Endothelial cell of umbilical vein (primary cell): ENCODE measurements around the gene GABRA4. TPM values are rescaled to one million over a fixed set of nuclear protein-coding genes. Genes with fewer than 3 reads are reported as not detected.

Source experiments
- BruUV-seq: library from RNA; stranded (reverse); fragments of 400-500 nt; replicated peaks from 2 replicates; lab custom pipeline; 2021; lab: Mats Ljungman, UMichigan
- CTCF ChIA-PET: fragments of 300-600, 350-600 bp; sonication (Branson Sonifier 250); formaldehyde crosslinking; loops from one replicate; lab custom pipeline; 2021; ENCODE audit warnings: antibody characterized with exemption, inconsistent platforms; lab: Charles Lee
- POLR2A ChIA-PET: fragments of 300-600, 350-600 bp; sonication (Branson Sonifier 250); formaldehyde crosslinking; loops from one replicate; lab custom pipeline; 2021; ENCODE audit warnings: antibody characterized with exemption, inconsistent platforms; lab: Charles Lee
- DNase-seq: peaks from one replicate; pipeline ENCODE4 v3.0.0-alpha.2; 2011; ENCODE audit warnings: low read depth, low spot score
- FAIRE-seq: peaks from 2 replicates; lab custom pipeline; 2011; peaks lifted over from hg19 to GRCh38; lab: Jason Lieb, UNC
- H2AFZ ChIP-seq: 2 replicates; pipeline ENCODE4 v1.6.0; 2012; ENCODE audit warnings: low read depth, low read length, control low read depth, inconsistent platforms
- H3K27ac ChIP-seq: 2 replicates; pipeline ENCODE4 v1.5.1; 2011; ENCODE audit warnings: low read depth, mild to moderate bottlenecking, control low read depth, low read length, moderate library complexity; ENCODE audit not compliant: insufficient read depth
- H3K27me3 ChIP-seq, 2 experiments: 2 replicates each; pipeline versions ENCODE4 v1.6.0 to v1.6.1; 2011; ENCODE audit warnings: low read length in 2 of 2, mixed read lengths in 1 of 2; ENCODE audit not compliant: control insufficient read depth in 2 of 2, insufficient read depth in 2 of 2
- H3K36me3 ChIP-seq, 2 experiments: 2 replicates in 1 of 2; 3 replicates in 1 of 2; pipeline ENCODE4 v1.5.1; 2011; ENCODE audit warnings: low read length in 2 of 2, mild to moderate bottlenecking in 1 of 2, moderate library complexity in 1 of 2; ENCODE audit not compliant: control insufficient read depth in 2 of 2, insufficient read depth in 2 of 2; ENCODE audit errors: extremely low read depth in 1 of 2
- H3K4me1 ChIP-seq: 3 replicates; pipeline ENCODE4 v1.5.1; 2011; ENCODE audit warnings: mild to moderate bottlenecking, low read length; ENCODE audit not compliant: control insufficient read depth, insufficient read depth; ENCODE audit errors: extremely low read depth
- H3K4me2 ChIP-seq: 2 replicates; pipeline ENCODE4 v1.6.1; 2011; ENCODE audit warnings: low read length, control low read depth, mixed read lengths; ENCODE audit not compliant: insufficient read depth
- H3K4me3 ChIP-seq, 3 experiments: fragments of 200-600 bp in 1 of 3; sonication (generic), shearing (Covaris generic) in 1 of 3; replicated peaks in 1 of 3; 2 replicates each; pipeline ENCODE4 v1.5.1; 2011 to 2016; ENCODE audit warnings: control low read depth in 3 of 3, low read length in 3 of 3, mild to moderate bottlenecking in 2 of 3, inconsistent platforms in 1 of 3, low read depth in 1 of 3, moderate library complexity in 1 of 3; ENCODE audit not compliant: insufficient read depth in 1 of 3
- H3K79me2 ChIP-seq: 2 replicates; pipeline ENCODE4 v1.6.0; 2012; ENCODE audit warnings: low read length, inconsistent platforms; ENCODE audit not compliant: control insufficient read depth, insufficient read depth
- H3K9ac ChIP-seq: replicated peaks from 2 replicates; pipeline ENCODE3; 2011; ENCODE audit warnings: low read length, control low read depth; ENCODE audit not compliant: insufficient read depth; ENCODE audit errors: extremely low read depth
- H3K9me1 ChIP-seq: replicated peaks from 3 replicates; pipeline ENCODE4 v1.6.0; 2011; ENCODE audit warnings: mild to moderate bottlenecking, low read length; ENCODE audit not compliant: control insufficient read depth, insufficient read depth; ENCODE audit errors: extremely low read depth
- H3K9me3 ChIP-seq: replicated peaks from 2 replicates; pipeline ENCODE4 v1.5.1; 2012; ENCODE audit warnings: low read length, inconsistent platforms; ENCODE audit not compliant: control insufficient read depth, insufficient read depth
- H4K20me1 ChIP-seq: replicated peaks from 2 replicates; pipeline ENCODE3; 2011; ENCODE audit warnings: mild to moderate bottlenecking, low read length; ENCODE audit not compliant: control insufficient read depth, insufficient read depth; ENCODE audit errors: extremely low read depth
- CTCF ChIP-seq, 2 donors: IDR thresholded peaks; 1 replicate in 1 of 2; 2 replicates in 1 of 2; pipeline ENCODE4 v1.5.1; 2011; ENCODE audit warnings: low read length in 2 of 2, mild to moderate bottlenecking in 2 of 2, moderate library complexity in 2 of 2, control low read depth in 1 of 2, inconsistent platforms in 1 of 2, low read depth in 1 of 2; ENCODE audit not compliant: insufficient read depth in 1 of 2; ENCODE audit errors: extremely low read depth in 1 of 2
- EZH2 ChIP-seq: IDR thresholded peaks from 2 replicates; pipeline ENCODE4 v1.6.1; 2012; ENCODE audit warnings: borderline replicate concordance, low read depth, mild to moderate bottlenecking, moderate library complexity, low read length, inconsistent platforms; ENCODE audit not compliant: severe bottlenecking
- FOS ChIP-seq: IDR thresholded peaks from 2 replicates; pipeline ENCODE4 v1.6.1; 2011; ENCODE audit warnings: mild to moderate bottlenecking, low read length, moderate library complexity, borderline replicate concordance; ENCODE audit not compliant: insufficient read depth
- POLR2A ChIP-seq: IDR thresholded peaks from 2 replicates; pipeline ENCODE4 v1.6.1; 2012; ENCODE audit warnings: low read depth, mild to moderate bottlenecking, control low read depth, low read length
- dilution Hi-C: fragments of 300-500 bp; cut with MboI; formaldehyde crosslinking; loops from one replicate; pipeline ENCODE4 v1.15.0; 2019; ENCODE audit warnings: low sequenced_read_pairs; ENCODE audit not compliant: extremely low pct_ligation_motif_present
- intact Hi-C: fragments of 100-400 bp; cut with micrococcal nuclease; formaldehyde crosslinking; loops from one replicate; pipeline ENCODE4 v1.10.0; 2022
- polyA plus RNA-seq, 4 experiments: library from polyadenylated mRNA; depleted of rRNA in 3 of 4; stranded (reverse) in 3 of 4; unstranded in 1 of 4; fragments of >200 nt; gene quantifications; 2 replicates each; pipeline versions ENCODE4 v1.2.1 to v1.2.3, GENCODE V29; 2011 to 2012; ENCODE audit warnings: missing spikeins in 1 of 4
- total RNA-seq: library from RNA; stranded (reverse); gene quantifications from 2 replicates; pipeline ENCODE4 v1.2.3, GENCODE V29; 2021

GABRA4 gene
- total and polyA plus RNA-seq, 2 donors (not counting 3 experiments of a cell fraction or from before 2014, with no cell fraction given), result not detected

- ChIA-PET CTCF (no interaction called here), POLR2A (no interaction called here)
- dilution Hi-C loops, result no loop called here
- H3K9me3 ChIP-seq, result no peaks in the 10 kb centered on the region
- no peaks in the 10 kb centered on the region for H4K20me1 ChIP-seq
- H3K9ac ChIP-seq, result no peak overlapping the region
- TF ChIP-seq POLR2A, result no peak
- no peak for TF ChIP-seq FOS
- no peak for TF ChIP-seq CTCF (IDR thresholded peaks at IDR 0.05; ENCODE audit: extremely low read depth in 1 of 2, insufficient read depth in 1 of 2, low read depth in 1 of 2, low read length in 2 of 2)
- DNase-seq, result no peak
- no peaks in the 10 kb centered on the region for H3K36me3 ChIP-seq
- no peak for FAIRE-seq
- no peak overlapping the region for H3K4me3 ChIP-seq
- H3K27me3 ChIP-seq, result no peaks in the 10 kb centered on the region
- BruUV-seq, result no TSS peak
- no peaks in the 10 kb centered on the region for H3K4me1 ChIP-seq
- H2AFZ ChIP-seq, result no peak overlapping the region
- no peak overlapping the region for H3K4me2 ChIP-seq
- intact Hi-C loops, result no loop called here
- H3K9me1 ChIP-seq, result no peaks in the 10 kb centered on the region
- H3K79me2 ChIP-seq, result no peaks in the 10 kb centered on the region
- no peak overlapping the region for H3K27ac ChIP-seq
These were observed 49.0 kb downstream of the GABRA4 start for GRCh38 chr4:46944345-46944744.

- Histone ChIP-seq H3K4me3 (no peak overlapping the region), H3K79me2 (no peaks in the 10 kb centered on the region), H3K9ac (no peak overlapping the region), H4K20me1 (no peaks in the 10 kb centered on the region), H3K9me3 (no peaks in the 10 kb centered on the region), H3K27ac (no peak overlapping the region), H3K4me1 (no peaks in the 10 kb centered on the region), H3K36me3 (no peaks in the 10 kb centered on the region), H2AFZ (no peak overlapping the region), H3K27me3 (no peaks in the 10 kb centered on the region), H3K4me2 (no peak overlapping the region), H3K9me1 (no peaks in the 10 kb centered on the region)
- POLR2A ChIA-PET, result no interaction called here
- dilution Hi-C loops, result no loop called here
- FAIRE-seq (no peak), DNase-seq (peak; percentile 6)
- no TSS peak for BruUV-seq
- intact Hi-C loops, result loop anchor here (1.0 to 10.0 kb wide), 2 partner anchors 185 to 997 kb away; no protein-coding TSS in a partner anchor
- CTCF ChIA-PET, result interaction anchor here (1.2 to 5.2 kb wide), 5 partner anchors 15 to 997 kb away, joined by 3 to 69 read pairs (median 8); no protein-coding TSS in a partner anchor
- TF ChIP-seq EZH2, result no peak
- TF ChIP-seq CTCF (IDR thresholded peaks at IDR 0.05; ENCODE audit: extremely low read depth in 1 of 2, insufficient read depth in 1 of 2, low read depth in 1 of 2, low read length in 2 of 2), result peak in 1 of 2 donors; percentile 1
These were observed 55.9 kb downstream of the GABRA4 start for GRCh38 chr4:46937493-46937892.
